ENCODE results near the gene DTNBP1. TPM values are rescaled to one million over a fixed set of nuclear protein-coding genes. Genes with fewer than 3 reads are reported as not detected.
"Not testable (repeated sequence)": the region's sequence is repeated elsewhere in the genome, so short reads cannot be mapped to it uniquely, and the experiment has no call there.

DTNBP1 gene
- total RNA-seq, 1 donor from 2014 or later: 5.6 TPM

DNA sequence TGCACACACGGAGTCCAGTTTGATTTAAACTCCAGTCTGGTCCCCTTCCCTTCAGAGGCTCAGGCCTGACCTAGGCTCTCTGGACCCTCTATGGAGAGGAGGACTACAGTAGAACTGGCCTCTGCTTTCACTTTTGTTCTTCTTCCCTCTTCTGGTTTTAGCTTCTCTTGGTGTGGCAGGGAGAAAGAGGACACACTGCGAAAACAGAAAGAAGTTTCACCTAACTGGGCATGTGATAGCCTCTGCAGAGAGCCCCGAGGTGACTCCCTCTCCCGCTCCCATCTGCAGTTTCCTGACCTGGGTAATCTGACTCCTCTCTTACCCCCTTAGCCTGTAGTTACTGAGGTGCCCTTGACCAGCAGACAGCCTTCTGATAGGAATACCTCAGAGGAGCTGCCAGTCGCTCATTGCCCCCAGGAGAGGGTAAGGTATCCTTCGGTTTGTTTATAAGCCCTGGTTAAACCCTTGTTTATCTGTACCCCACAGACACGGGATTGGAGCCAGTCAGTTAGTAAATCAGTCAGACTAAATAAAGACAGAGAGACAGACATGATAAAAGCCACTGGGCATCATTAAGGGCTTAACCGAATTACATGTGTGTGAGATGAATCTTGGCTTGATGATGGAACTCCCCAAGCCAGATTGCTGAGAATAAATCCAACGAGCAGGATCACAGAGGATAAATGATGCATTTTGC lies 12.0 kb upstream of the DTNBP1 start:
- H3K4me1 ChIP-seq: no peaks in the 10 kb centered on the region
- no peaks in the 10 kb centered on the region for H3K9me3 ChIP-seq
- no peak overlapping the region for H3K4me3 ChIP-seq
- no peak for DNase-seq (ENCODE audit: low spot score in 2 of 2)
- TF ChIP-seq, protein P1, sequence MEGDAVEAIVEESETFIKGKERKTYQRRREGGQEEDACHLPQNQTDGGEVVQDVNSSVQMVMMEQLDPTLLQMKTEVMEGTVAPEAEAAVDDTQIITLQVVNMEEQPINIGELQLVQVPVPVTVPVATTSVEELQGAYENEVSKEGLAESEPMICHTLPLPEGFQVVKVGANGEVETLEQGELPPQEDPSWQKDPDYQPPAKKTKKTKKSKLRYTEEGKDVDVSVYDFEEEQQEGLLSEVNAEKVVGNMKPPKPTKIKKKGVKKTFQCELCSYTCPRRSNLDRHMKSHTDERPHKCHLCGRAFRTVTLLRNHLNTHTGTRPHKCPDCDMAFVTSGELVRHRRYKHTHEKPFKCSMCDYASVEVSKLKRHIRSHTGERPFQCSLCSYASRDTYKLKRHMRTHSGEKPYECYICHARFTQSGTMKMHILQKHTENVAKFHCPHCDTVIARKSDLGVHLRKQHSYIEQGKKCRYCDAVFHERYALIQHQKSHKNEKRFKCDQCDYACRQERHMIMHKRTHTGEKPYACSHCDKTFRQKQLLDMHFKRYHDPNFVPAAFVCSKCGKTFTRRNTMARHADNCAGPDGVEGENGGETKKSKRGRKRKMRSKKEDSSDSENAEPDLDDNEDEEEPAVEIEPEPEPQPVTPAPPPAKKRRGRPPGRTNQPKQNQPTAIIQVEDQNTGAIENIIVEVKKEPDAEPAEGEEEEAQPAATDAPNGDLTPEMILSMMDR (IDR thresholded peaks at IDR 0.05): no peak
- H3K27ac ChIP-seq: no peak overlapping the region
- no peaks in the 10 kb centered on the region for H3K27me3 ChIP-seq
- no peaks in the 10 kb centered on the region for H3K36me3 ChIP-seq
- intact Hi-C loops (cut with DNase I): no loop called here

DNA sequence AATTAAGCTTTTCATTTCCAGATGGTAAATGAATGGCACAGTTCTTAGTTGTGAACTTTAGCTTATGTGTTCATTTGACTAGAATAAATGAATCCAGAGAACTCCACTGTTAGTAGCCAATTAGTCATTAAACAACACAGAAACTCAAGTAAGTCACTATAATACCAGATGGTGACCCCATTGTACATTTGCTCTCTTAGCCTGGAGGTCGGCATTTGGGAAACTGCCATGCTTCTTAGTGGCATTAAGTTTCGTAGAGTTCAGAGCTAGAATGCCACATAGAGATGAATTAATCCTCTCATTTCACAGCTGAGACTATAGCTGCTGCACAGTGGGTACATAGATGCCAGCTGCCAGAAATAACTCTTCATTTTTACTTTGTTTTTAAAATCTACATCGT lies 10.8 kb upstream of the DTNBP1 start:
- TF ChIP-seq, protein P1 (IDR thresholded peaks at IDR 0.05): no peak
- no peak for DNase-seq (ENCODE audit: low spot score in 2 of 2)
- intact Hi-C loops (cut with DNase I): no loop called here
- H3K27me3 ChIP-seq: no peaks in the 10 kb centered on the region
- no peaks in the 10 kb centered on the region for H3K4me1 ChIP-seq
- no peaks in the 10 kb centered on the region for H3K36me3 ChIP-seq
- H3K9me3 ChIP-seq: no peaks in the 10 kb centered on the region
- no peak overlapping the region for H3K27ac ChIP-seq
- no peak overlapping the region for H3K4me3 ChIP-seq

DNA sequence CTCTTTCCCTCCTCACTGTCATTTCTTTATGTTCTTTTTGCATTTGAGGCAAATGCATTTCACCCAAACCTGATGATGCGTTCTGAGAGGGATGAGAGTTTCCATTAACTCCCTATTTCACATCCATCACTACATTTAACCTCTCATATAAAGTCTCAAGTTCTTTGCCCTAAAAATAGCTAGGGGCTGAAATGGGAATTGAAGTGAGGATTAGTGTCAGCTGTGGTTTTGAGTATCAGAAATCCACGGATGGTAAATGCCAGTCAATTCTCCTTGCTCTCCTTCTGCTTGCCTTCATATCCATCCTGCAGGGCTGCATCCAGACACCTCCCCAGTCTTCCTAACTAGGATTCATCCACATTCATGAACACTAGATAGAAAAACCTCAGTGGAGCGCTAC lies 10.0 kb upstream of the DTNBP1 start:
- H3K36me3 ChIP-seq: no peaks in the 10 kb centered on the region
- H3K27me3 ChIP-seq: no peaks in the 10 kb centered on the region
- no peak for DNase-seq (ENCODE audit: low spot score in 2 of 2)
- no peak overlapping the region for H3K27ac ChIP-seq
- H3K4me1 ChIP-seq: no peaks in the 10 kb centered on the region
- no peaks in the 10 kb centered on the region for H3K9me3 ChIP-seq
- no peak overlapping the region for H3K4me3 ChIP-seq
- intact Hi-C loops (cut with DNase I): no loop called here
- TF ChIP-seq, protein P1 (IDR thresholded peaks at IDR 0.05): no peak

DNA sequence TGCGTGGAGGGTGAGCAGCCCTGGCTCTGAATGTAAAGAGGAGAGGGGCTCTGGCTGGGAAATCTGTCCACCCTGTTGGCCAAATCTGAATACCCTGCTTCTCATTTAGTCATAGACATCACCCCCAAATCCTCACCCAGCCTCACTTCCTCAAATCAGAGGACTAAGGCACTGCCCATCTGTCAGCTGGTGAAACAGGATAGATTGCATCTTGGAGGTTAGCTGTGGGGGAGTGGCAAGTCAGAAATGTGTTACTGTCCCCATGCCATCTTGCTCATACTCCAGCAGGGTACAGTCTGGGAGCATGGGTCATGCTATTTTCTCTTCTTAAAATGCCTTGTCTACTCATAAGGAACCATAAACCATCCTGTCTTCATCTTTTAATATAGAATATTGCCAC lies 9.5 kb upstream of the DTNBP1 start:
- TF ChIP-seq, protein P1 (IDR thresholded peaks at IDR 0.05): no peak
- no peaks in the 10 kb centered on the region for H3K36me3 ChIP-seq
- H3K4me3 ChIP-seq: no peak overlapping the region
- no peak overlapping the region for H3K27ac ChIP-seq
- intact Hi-C loops (cut with DNase I): no loop called here
- no peaks in the 10 kb centered on the region for H3K27me3 ChIP-seq
- no peak for DNase-seq (ENCODE audit: low spot score in 2 of 2)
- no peaks in the 10 kb centered on the region for H3K9me3 ChIP-seq
- no peaks in the 10 kb centered on the region for H3K4me1 ChIP-seq

DNA sequence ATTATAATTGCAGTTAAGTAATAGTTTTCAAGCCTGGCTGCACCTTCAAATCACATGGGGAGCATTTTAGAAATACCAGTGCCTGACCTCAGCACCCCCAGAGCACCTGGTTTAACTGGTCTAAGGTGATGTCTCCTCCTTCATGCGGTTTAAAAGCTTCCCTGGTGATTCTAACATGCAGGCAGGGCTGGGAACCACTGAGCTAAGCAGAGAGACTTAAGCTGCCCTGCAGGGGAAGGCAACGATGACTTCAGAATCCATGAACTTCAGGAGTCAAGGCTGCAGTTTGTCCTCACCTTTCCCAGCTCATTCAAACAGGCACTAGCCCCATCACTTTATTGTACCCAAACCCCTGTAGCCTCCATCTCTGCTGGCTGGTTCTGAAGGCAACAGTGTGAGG lies 6.1 kb upstream of the DTNBP1 start:
- no peak overlapping the region for H3K4me3 ChIP-seq
- H3K4me1 ChIP-seq: no peaks in the 10 kb centered on the region
- H3K36me3 ChIP-seq: no peaks in the 10 kb centered on the region
- intact Hi-C loops (cut with DNase I): loop anchor here (10.0 kb wide), 1 partner anchor 1036 kb away; no protein-coding TSS in a partner anchor
- TF ChIP-seq, protein P1 (IDR thresholded peaks at IDR 0.05): no peak
- H3K9me3 ChIP-seq: no peaks in the 10 kb centered on the region
- H3K27ac ChIP-seq: no peak overlapping the region
- DNase-seq (ENCODE audit: low spot score in 2 of 2): no peak
- no peaks in the 10 kb centered on the region for H3K27me3 ChIP-seq

DNA sequence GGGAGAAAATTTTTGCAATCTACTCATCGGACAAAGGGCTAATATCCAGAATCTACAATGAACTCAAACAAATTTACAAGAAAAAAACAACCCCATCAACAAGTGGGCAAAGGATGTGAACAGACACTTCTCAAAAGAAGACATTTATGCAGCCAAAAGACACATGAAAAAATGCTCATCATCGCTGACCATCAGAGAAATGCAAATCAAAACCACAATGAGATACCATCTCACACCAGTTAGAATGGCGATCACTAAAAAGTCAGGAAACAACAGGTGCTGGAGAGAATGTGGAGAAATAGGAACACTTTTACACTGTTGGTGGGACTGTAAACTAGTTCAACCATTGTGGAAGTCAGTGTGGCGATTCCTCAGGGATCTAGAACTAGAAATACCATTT lies 4.1 kb upstream of the DTNBP1 start:
- H3K27me3 ChIP-seq; H3K4me1 ChIP-seq; H3K27ac ChIP-seq; H3K9me3 ChIP-seq; H3K4me3 ChIP-seq; DNase-seq (ENCODE audit: low spot score in 2 of 2); H3K36me3 ChIP-seq: not testable (repeated sequence)
- intact Hi-C loops (cut with DNase I): loop anchor here (10.0 kb wide), 1 partner anchor 1038 kb away; no protein-coding TSS in a partner anchor

Data from ascending aorta (tissue), 2 donors.